H1 (cell line): ENCODE measurements around the gene NELFE. TPM values are rescaled to one million over a fixed set of nuclear protein-coding genes. Genes with fewer than 3 reads are reported as not detected.

Source experiments
- CTCF ChIA-PET: fragments of 300-600 bp; sonication (Branson Sonifier 250); formaldehyde crosslinking; loops from one replicate; lab custom pipeline; 2021; ENCODE audit not compliant: partially characterized antibody; lab: Charles Lee
- POLR2A ChIA-PET: fragments of 300-600 bp; sonication (Branson Sonifier 250); formaldehyde crosslinking; loops from one replicate; lab custom pipeline; 2021; ENCODE audit warnings: inconsistent platforms; ENCODE audit not compliant: partially characterized antibody; lab: Charles Lee
- DNase-seq, 2 experiments: peaks; one replicate each; pipeline versions ENCODE4 v3.0.0 to v3.0.0-alpha.2; 2010 to 2022; ENCODE audit warnings: low spot score in 2 of 2, low read depth in 1 of 2, mixed read lengths in 1 of 2
- FAIRE-seq: peaks from 2 replicates; lab custom pipeline; 2011; peaks lifted over from hg19 to GRCh38; lab: Jason Lieb, UNC
- H2AFZ ChIP-seq: 2 replicates; pipeline ENCODE4 v1.8.1; 2012; ENCODE audit warnings: low read length, inconsistent platforms
- H2AK5ac ChIP-seq: 2 replicates; pipeline ENCODE4 v1.6.1; 2013; ENCODE audit warnings: low read depth, low read length
- H2BK120ac ChIP-seq: replicated peaks from 2 replicates; pipeline ENCODE3; 2013; ENCODE audit warnings: low read depth, low read length, inconsistent platforms
- H2BK12ac ChIP-seq: 2 replicates; pipeline ENCODE4 v1.6.1; 2013; ENCODE audit warnings: low read depth, low read length
- H2BK15ac ChIP-seq: 2 replicates; pipeline ENCODE4 v1.6.1; 2013; ENCODE audit warnings: low read length
- H2BK20ac ChIP-seq: 2 replicates; pipeline ENCODE4 v1.6.1; 2013; ENCODE audit warnings: low read length
- H2BK5ac ChIP-seq: 2 replicates; pipeline ENCODE4 v1.6.1; 2013; ENCODE audit warnings: low read depth, low read length
- H3K14ac ChIP-seq: 2 replicates; pipeline ENCODE4 v1.6.1; 2013; ENCODE audit warnings: inconsistent platforms; ENCODE audit not compliant: insufficient read length
- H3K18ac ChIP-seq: 2 replicates; pipeline ENCODE4 v1.6.1; 2013; ENCODE audit warnings: low read length; ENCODE audit errors: extremely low read depth
- H3K23ac ChIP-seq: 2 replicates; pipeline ENCODE4 v1.6.1; 2013; ENCODE audit warnings: inconsistent platforms; ENCODE audit not compliant: insufficient read length
- H3K23me2 ChIP-seq: 2 replicates; pipeline ENCODE4 v1.6.1; 2013; ENCODE audit warnings: low read depth, low read length
- H3K27ac ChIP-seq: 2 replicates; pipeline ENCODE4 v1.6.1; 2011; ENCODE audit warnings: low read depth, low read length, inconsistent platforms
- H3K27me3 ChIP-seq, 4 experiments: replicated peaks in 1 of 4; 1 replicate in 1 of 4; 2 replicates in 3 of 4; pipeline versions ENCODE4 v1.6.1 to v1.8.1; 2011 to 2013; ENCODE audit warnings: low read length in 3 of 4, mild to moderate bottlenecking in 3 of 4, inconsistent platforms in 2 of 4, mixed read lengths in 2 of 4, moderate library complexity in 1 of 4; ENCODE audit not compliant: control insufficient read depth in 3 of 4, insufficient read depth in 3 of 4; ENCODE audit errors: extremely low read depth in 1 of 4
- H3K36me3 ChIP-seq, 4 experiments: 2 replicates each; pipeline versions ENCODE4 v1.6.1 to v1.8.1; 2011 to 2013; ENCODE audit warnings: mild to moderate bottlenecking in 4 of 4, low read length in 3 of 4, moderate library complexity in 2 of 4, control low read depth in 1 of 4, inconsistent platforms in 1 of 4; ENCODE audit not compliant: insufficient read depth in 4 of 4, control insufficient read depth in 2 of 4
- H3K4ac ChIP-seq: replicated peaks from 2 replicates; pipeline ENCODE3; 2013; ENCODE audit warnings: low read length, low read depth, mixed read lengths, inconsistent platforms; ENCODE audit not compliant: insufficient read length
- H3K4me1 ChIP-seq, 4 experiments: replicated peaks in 1 of 4; 1 replicate in 1 of 4; 2 replicates in 3 of 4; pipeline versions ENCODE4 v1.6.1 to v1.8.1; 2011 to 2013; ENCODE audit warnings: low read length in 3 of 4, inconsistent platforms in 2 of 4, mixed read lengths in 1 of 4; ENCODE audit not compliant: insufficient read depth in 4 of 4, control insufficient read depth in 3 of 4
- H3K4me2 ChIP-seq, 2 experiments: 2 replicates each; pipeline versions ENCODE4 v1.6.1 to v1.8.1; 2011 to 2013; ENCODE audit warnings: low read depth in 2 of 2, low read length in 2 of 2, control low read depth in 1 of 2, inconsistent platforms in 1 of 2, mild to moderate bottlenecking in 1 of 2; ENCODE audit not compliant: insufficient read depth in 1 of 2
- H3K4me3 ChIP-seq, 4 experiments: fragments of 200-600, 300-600 bp in 1 of 4; sonication (generic), shearing (Covaris generic), sonication (Bioruptor Twin) in 1 of 4; 2 replicates each; pipeline versions ENCODE4 v1.5.1 to v1.8.1; 2011 to 2016; ENCODE audit warnings: low read length in 4 of 4, low read depth in 3 of 4, control low read depth in 2 of 4, inconsistent platforms in 2 of 4, mild to moderate bottlenecking in 2 of 4, mixed read lengths in 1 of 4, moderate library complexity in 1 of 4; ENCODE audit not compliant: insufficient read depth in 2 of 4; ENCODE audit errors: extremely low read depth in 1 of 4
- H3K56ac ChIP-seq: replicated peaks from 2 replicates; pipeline ENCODE3; 2013; ENCODE audit warnings: low read depth, mild to moderate bottlenecking, mixed read lengths, low read length, inconsistent platforms; ENCODE audit not compliant: insufficient read length
- H3K79me1 ChIP-seq: 2 replicates; pipeline ENCODE4 v1.6.1; 2013; ENCODE audit warnings: low read depth, low read length, control low read depth
- H3K79me2 ChIP-seq, 2 experiments: 2 replicates each; pipeline versions ENCODE4 v1.6.1 to v1.8.1; 2012 to 2013; ENCODE audit warnings: low read length in 2 of 2, mild to moderate bottlenecking in 2 of 2, inconsistent platforms in 1 of 2; ENCODE audit not compliant: insufficient read depth in 2 of 2, control insufficient read depth in 1 of 2
- H3K9ac ChIP-seq, 4 experiments: replicated peaks in 1 of 4; 1 replicate in 1 of 4; 2 replicates in 3 of 4; pipeline versions ENCODE4 v1.6.1 to v1.8.1; 2011 to 2013; ENCODE audit warnings: low read depth in 3 of 4, low read length in 3 of 4, control low read depth in 2 of 4, mild to moderate bottlenecking in 2 of 4, moderate library complexity in 2 of 4, inconsistent platforms in 1 of 4; ENCODE audit errors: extremely low read depth in 1 of 4
- H3K9me3 ChIP-seq, 2 experiments: 2 replicates each; pipeline versions ENCODE4 v1.6.1 to v1.8.1; 2012 to 2013; ENCODE audit warnings: mild to moderate bottlenecking in 2 of 2, moderate library complexity in 2 of 2, control low read depth in 1 of 2, inconsistent platforms in 1 of 2, low read depth in 1 of 2, low read length in 1 of 2, mixed read lengths in 1 of 2; ENCODE audit not compliant: insufficient read depth in 2 of 2
- H4K20me1 ChIP-seq, 2 experiments: replicated peaks in 1 of 2; 2 replicates each; pipeline versions ENCODE3 to v1.8.1; 2011 to 2013; ENCODE audit warnings: inconsistent platforms in 2 of 2, low read length in 2 of 2, mild to moderate bottlenecking in 1 of 2; ENCODE audit not compliant: insufficient read depth in 2 of 2, control insufficient read depth in 1 of 2
- H4K5ac ChIP-seq: 2 replicates; pipeline ENCODE4 v1.6.1; 2013; ENCODE audit warnings: low read length, low read depth, mixed read lengths, inconsistent platforms; ENCODE audit not compliant: insufficient read length
- H4K8ac ChIP-seq: 2 replicates; pipeline ENCODE4 v1.8.0; 2013; ENCODE audit warnings: mild to moderate bottlenecking, moderate library complexity, low read length, inconsistent platforms; ENCODE audit not compliant: insufficient read depth; ENCODE audit errors: extremely low read depth
- H4K91ac ChIP-seq: replicated peaks from 2 replicates; pipeline ENCODE3; 2013; ENCODE audit warnings: low read length, mixed read lengths, inconsistent platforms; ENCODE audit not compliant: insufficient read length
- ASH2L ChIP-seq: fragments of 200-600, 300-600 bp; sonication (generic); IDR thresholded peaks from one replicate; pipeline ENCODE4 v1.7.1; 2017; ENCODE audit warnings: low read length
- CHD2 ChIP-seq: IDR thresholded peaks from 2 replicates; pipeline ENCODE4 v1.6.1; 2012; ENCODE audit warnings: low read length, improper control_type of control experiment
- KDM5A ChIP-seq: fragments of 200-600 bp; IDR thresholded peaks from 2 replicates; pipeline ENCODE4 v1.7.1; 2012; ENCODE audit warnings: mild to moderate bottlenecking, low read length, inconsistent platforms, mixed read lengths
- POLR2AphosphoS5 ChIP-seq: IDR thresholded peaks from 2 replicates; pipeline ENCODE4 v1.6.1; 2011; ENCODE audit warnings: low read depth, low read length
- RFX5 ChIP-seq: IDR thresholded peaks from 2 replicates; pipeline ENCODE4 v1.6.1; 2011; ENCODE audit warnings: low read depth, low read length, improper control_type of control experiment, borderline replicate concordance
- RXRA ChIP-seq: IDR thresholded peaks from 2 replicates; pipeline ENCODE4 v1.6.1; 2011; ENCODE audit warnings: low read depth, mild to moderate bottlenecking, low read length, moderate library complexity; ENCODE audit not compliant: insufficient read depth
- TAF7 ChIP-seq: optimal IDR thresholded peaks from 2 replicates; pipeline ENCODE3; 2011; ENCODE audit warnings: low read depth, mild to moderate bottlenecking, inconsistent platforms, low read length, moderate library complexity, borderline replicate concordance
- WGBS, 2 experiments: shearing (Covaris generic) in 1 of 2; methylation state at CpG; one replicate each; pipeline versions ENCODE4 v1.1.6 to v1.1.7; 2013 to 2015; ENCODE audit warnings: low lambda C conversion rate in 2 of 2, mixed read lengths in 2 of 2, inconsistent platforms in 1 of 2, low coverage in 1 of 2, missing lambda C conversion rate in 1 of 2; ENCODE audit not compliant: insufficient replicate concordance in 2 of 2, insufficient coverage in 1 of 2, insufficient read length in 1 of 2; ENCODE audit errors: extremely low coverage in 1 of 2, missing lambda C conversion rate in 1 of 2; 5-methylcytosine and 5-hydroxymethylcytosine counted together
- polyA plus RNA-seq, 7 experiments: library from polyadenylated mRNA; depleted of rRNA in 3 of 7; stranded (reverse) in 5 of 7; unstranded in 2 of 7; fragments of >200 nt in 5 of 7; fragments of 200-250 nt in 2 of 7; gene quantifications; 1 replicate in 5 of 7; 2 replicates in 1 of 7; 4 replicates in 1 of 7; pipeline versions ENCODE4 v1.2.1 to v1.2.3, GENCODE V29; 2011 to 2013; ENCODE audit warnings: missing spikeins in 2 of 7, mixed read lengths in 2 of 7
- total RNA-seq: library from RNA; stranded (reverse); fragmentation: NEBNext Ultra II Directional; extraction: Animal tissue kit (Norgen Biotek cat#: 25700); gene quantifications from 2 replicates; pipeline ENCODE4 v1.2.1, GENCODE V29; 2021
- TF ChIP-seq, protein P1 (sequence below), 3 experiments: IDR thresholded peaks; 1 replicate in 2 of 3; 2 replicates in 1 of 3; pipeline versions ENCODE4 v1.5.1 to v1.6.1; 2011; ENCODE audit warnings: low read length in 3 of 3, mild to moderate bottlenecking in 3 of 3, inconsistent platforms in 2 of 3, low read depth in 1 of 3, moderate library complexity in 1 of 3; ENCODE audit not compliant: insufficient read depth in 1 of 3; ENCODE audit errors: control extremely low read depth in 1 of 3

The NELFE gene
- total and polyA plus RNA-seq, 2 of the 8 experiments (the other 6 are each of a cell fraction or from before 2014, with no cell fraction given) = 49.2 to 71.5 TPM

DNA sequence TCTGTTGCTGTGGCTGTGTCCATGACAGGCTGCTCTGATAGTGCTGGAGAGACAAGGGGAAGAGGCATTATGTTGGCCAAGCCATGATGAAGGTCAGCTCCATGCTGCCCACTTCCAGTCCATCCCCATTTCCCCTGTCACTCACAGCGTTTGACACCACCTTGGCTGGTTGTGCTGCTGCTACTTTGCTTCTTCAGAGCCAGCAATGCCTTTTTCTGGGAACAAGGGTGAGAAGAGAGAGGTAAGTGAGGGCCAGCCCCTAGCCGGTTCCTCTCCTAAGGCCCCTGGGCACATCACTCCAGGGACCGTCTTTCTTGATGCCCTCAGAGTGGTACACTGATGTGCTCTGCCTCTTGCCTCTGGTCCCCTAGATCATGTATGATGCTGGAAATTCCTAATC, 2.0 kb downstream of the NELFE start:
- Histone ChIP-seq H3K4ac (no peak overlapping the region), H3K4me1 (peaks cover 0 to 6% (median 3%) of the 10 kb centered on the region in 4 experiments; a peak in 3 of 7 replicates), H3K14ac (no peak overlapping the region), H2AK5ac (no peak overlapping the region), H2BK12ac (no peak overlapping the region), H2BK5ac (no peak overlapping the region), H2BK20ac (no peak overlapping the region), H4K8ac (no peak overlapping the region), H4K20me1 (peaks cover 0 to 2% of the 10 kb centered on the region in 2 experiments), H3K9ac (no peak overlapping the region), H3K4me2 (no peak overlapping the region), H2BK15ac (no peak overlapping the region), H3K56ac (no peak overlapping the region), H3K27me3 (no peaks in the 10 kb centered on the region), H2AFZ (no peak overlapping the region), H3K79me1 (peaks cover 5% of the 10 kb centered on the region), H4K91ac (no peak overlapping the region), H3K23me2 (peaks cover 10% of the 10 kb centered on the region), H3K27ac (no peak overlapping the region), H3K18ac (no peak overlapping the region), H3K9me3 (no peaks in the 10 kb centered on the region), H3K36me3 (peaks cover 14 to 53% (median 49%) of the 10 kb centered on the region in 4 experiments; a peak in 7 of 8 replicates), H4K5ac (no peak overlapping the region), H2BK120ac (no peak overlapping the region), H3K23ac (no peak overlapping the region), H3K79me2 (peaks cover 0 to 24% of the 10 kb centered on the region in 2 experiments; a peak in 3 of 4 replicates), H3K4me3 (no peak overlapping the region)
- no peak for FAIRE-seq
- 86% methylated on average over 3 of the region's 3 CpGs; no CpG with 5 or more reads in 1 of the 2 experiments for WGBS, 2 experiments
- TF ChIP-seq, protein P1, sequence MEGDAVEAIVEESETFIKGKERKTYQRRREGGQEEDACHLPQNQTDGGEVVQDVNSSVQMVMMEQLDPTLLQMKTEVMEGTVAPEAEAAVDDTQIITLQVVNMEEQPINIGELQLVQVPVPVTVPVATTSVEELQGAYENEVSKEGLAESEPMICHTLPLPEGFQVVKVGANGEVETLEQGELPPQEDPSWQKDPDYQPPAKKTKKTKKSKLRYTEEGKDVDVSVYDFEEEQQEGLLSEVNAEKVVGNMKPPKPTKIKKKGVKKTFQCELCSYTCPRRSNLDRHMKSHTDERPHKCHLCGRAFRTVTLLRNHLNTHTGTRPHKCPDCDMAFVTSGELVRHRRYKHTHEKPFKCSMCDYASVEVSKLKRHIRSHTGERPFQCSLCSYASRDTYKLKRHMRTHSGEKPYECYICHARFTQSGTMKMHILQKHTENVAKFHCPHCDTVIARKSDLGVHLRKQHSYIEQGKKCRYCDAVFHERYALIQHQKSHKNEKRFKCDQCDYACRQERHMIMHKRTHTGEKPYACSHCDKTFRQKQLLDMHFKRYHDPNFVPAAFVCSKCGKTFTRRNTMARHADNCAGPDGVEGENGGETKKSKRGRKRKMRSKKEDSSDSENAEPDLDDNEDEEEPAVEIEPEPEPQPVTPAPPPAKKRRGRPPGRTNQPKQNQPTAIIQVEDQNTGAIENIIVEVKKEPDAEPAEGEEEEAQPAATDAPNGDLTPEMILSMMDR (IDR thresholded peaks at IDR 0.05; ENCODE audit: control extremely low read depth in 1 of 3, insufficient read depth in 1 of 3, low read depth in 1 of 3, low read length in 3 of 3) = no peak
- TF ChIP-seq CHD2 = no peak
- TF ChIP-seq ASH2L = no peak
- no peak for TF ChIP-seq TAF7
- no peak for TF ChIP-seq KDM5A
- TF ChIP-seq POLR2AphosphoS5 = no peak
- TF ChIP-seq RXRA = no peak
- no peak for TF ChIP-seq RFX5
- no peak for DNase-seq
- POLR2A ChIA-PET = interaction anchor here (0.6 to 16.4 kb wide), 4 partner anchors 12 to 415 kb away, joined by 3 to 279 read pairs (median 4); partner anchors contain the start of genes CFB and DXO
- CTCF ChIA-PET = no interaction called here
